Fibroblast of lung (primary cell): ENCODE data around the gene PCDHGC3.

ENCODE experiments used
- CTCF ChIP-seq, 2 donors: IDR thresholded peaks in 1 of 2; conservative IDR thresholded peaks in 1 of 2; 1 replicate in 1 of 2; 2 replicates in 1 of 2; pipeline ENCODE4 v1.5.1; 2011 to 2012; ENCODE audit warnings: low read length in 2 of 2, control low read depth in 1 of 2, inconsistent platforms in 1 of 2, low read depth in 1 of 2, mild to moderate bottlenecking in 1 of 2
- EZH2 ChIP-seq: IDR thresholded peaks from 2 replicates; pipeline ENCODE4 v1.5.1; 2012; ENCODE audit warnings: low read length, control low read depth, mild to moderate bottlenecking; ENCODE audit errors: missing control alignments

GRCh38 chr5:141440341-141440740, 35.4 kb upstream of the PCDHGC3 start:
- TF ChIP-seq EZH2 (no peak), CTCF (conservative IDR thresholded peaks at IDR 0.05 in 1 of 2, IDR thresholded peaks at IDR 0.05 in 1 of 2; ENCODE audit: low read depth in 1 of 2, low read length in 2 of 2) (no peak)
